ENCODE measurements around the gene KCNH3.
"Not testable (repeated sequence)": the region's sequence is repeated elsewhere in the genome, so short reads cannot be mapped to it uniquely, and the experiment has no call there.

Gene KCNH3

GRCh38 chr12:49527361-49528130 is 11.3 kb upstream of the KCNH3 start:
- DNase-seq = no peak

DNA sequence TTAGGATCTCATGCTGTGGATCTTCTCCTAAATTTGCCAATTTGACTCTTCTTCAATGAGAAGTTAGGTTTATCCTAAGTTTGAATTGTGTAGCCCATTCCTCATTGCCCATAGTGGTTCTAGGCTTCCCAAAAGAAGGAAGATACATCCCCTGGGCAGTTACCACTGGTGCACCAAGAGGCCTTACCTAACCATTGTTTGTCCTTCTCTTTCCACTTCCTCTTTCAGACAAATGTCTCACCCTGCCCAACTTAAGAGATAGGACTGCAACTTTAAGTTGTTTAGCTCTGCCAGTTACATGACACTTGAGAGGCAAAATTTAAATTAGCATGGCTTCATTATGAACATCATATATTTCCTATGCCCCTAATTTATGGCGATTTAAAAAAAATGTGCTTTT is 9.4 kb upstream of the KCNH3 start:
- no peak for DNase-seq

- DNase-seq = no peak
Observed at GRCh38 chr12:49531745-49532144, 7.1 kb upstream of the KCNH3 start.

DNA sequence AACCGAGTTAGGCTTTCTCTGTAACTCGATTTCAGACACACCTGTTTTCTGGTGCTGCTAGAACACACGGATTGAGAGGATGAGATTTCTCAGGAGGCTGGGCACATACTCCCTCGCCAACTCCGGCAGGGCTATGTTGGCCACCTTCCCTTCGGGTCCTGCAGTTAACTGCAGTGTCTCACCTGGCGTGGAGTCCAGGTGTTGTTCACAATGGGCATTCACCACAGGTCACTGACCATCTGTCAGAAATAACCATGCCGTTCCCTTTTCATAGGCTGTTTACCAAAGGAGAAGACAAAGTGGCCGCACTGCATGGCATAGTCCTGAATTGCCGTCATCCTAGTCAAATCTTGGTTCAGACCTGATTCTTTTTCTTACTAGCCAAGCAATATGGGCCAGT is 5.5 kb upstream of the KCNH3 start:
- no peak for DNase-seq

GRCh38 chr12:49534122-49534521 is 4.7 kb upstream of the KCNH3 start:
- not testable (repeated sequence) for DNase-seq

- no peak for DNase-seq
Observed at GRCh38 chr12:49534731-49535278, 4.0 kb upstream of the KCNH3 start.

DNA sequence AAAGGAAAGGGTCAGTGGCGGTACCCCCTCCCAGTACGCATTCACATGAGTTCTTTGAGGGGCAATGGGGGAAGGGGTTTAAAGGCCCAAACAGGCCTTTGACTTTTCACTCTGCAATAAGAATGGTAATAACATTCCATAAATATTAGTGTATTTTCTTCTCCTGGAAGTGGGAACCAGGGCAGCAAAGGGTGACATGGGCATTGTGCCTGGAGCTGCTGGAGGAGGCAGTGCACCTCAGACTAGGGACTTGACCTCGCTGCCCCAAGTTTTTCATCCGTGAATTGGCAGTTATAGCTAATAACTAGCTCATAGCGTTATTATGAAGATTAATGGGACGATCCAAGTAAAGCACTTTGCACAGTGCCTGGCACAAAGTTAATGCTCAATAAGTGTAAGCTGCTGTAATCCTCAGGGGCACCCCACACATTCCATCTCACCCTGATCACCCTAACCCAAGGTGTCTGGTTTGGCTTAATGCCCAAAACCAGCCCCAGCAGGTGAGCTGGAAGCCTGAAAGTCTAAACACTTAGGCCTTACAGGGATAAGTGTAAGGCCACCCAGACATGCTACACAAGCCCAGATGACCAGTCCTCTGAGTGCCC is 2.8 kb upstream of the KCNH3 start:
- DNase-seq = no peak

DNA sequence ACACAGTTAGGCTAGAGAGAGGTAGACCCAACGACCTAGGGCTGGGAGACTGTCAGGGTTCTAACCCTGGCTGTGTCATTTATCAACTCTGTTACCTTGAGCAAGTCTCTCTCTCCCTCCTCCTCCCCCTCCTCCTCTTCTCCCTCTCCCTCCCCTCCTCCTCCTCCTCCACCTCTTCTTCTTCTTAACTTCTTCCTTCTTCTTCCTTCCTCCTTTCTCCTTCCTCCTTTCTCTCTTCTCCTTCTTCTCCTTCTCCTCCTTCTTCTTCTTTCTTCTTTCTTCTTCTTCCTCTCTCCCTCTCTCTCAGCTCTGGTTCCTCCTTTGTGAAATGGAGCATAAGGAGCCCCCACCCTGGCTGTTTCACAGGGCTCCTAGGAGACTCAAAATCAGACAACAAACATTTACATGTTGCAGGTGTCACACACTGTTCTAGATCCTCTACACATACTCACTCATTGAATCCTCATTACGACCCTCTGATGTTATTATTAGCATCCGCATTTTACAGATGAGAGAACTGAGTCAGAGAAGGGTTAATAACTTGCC is 2.2 kb upstream of the KCNH3 start:
- DNase-seq = no peak

- no peak for DNase-seq
Observed at GRCh38 chr12:49537231-49537751, 1.5 kb upstream of the KCNH3 start.

DNA sequence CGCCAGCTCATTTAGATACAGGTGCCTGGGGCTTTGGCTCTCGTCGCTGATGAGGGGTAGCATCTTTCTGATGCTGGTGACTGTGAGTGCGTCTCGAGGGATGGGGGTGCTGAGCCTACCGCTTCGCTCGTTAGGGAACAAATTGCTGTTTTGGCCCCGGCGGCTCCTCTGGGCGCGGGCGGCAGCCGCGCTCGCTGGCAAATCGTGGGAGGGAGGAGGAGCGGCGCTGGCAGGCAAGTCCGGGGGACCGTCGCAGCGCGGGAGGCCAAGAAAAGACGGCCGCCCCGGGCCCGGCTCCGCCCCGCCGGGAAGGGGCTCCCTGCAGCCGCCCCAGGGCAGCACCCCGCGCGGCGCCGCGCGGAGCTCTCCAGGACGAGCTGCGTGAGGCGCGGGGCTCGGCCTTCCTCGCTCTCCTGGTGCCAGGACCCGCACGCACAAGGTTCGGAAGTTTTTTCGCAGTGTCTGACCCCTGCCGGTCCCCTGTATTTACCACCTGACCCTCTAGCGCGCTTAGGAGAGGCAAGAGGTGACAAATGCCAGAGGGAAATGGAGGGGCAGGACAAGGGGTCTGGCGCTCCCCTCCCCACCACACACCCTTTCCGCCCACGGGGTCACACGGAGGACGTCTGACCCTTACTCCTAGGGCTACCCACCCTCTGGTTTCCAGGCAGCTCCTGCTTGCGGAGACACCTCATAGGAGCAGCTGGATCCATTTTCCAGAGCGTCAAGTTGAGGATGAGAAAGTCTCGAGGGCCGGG is 899 bp upstream of the KCNH3 start:
- peak; percentile 54 for DNase-seq

DNA sequence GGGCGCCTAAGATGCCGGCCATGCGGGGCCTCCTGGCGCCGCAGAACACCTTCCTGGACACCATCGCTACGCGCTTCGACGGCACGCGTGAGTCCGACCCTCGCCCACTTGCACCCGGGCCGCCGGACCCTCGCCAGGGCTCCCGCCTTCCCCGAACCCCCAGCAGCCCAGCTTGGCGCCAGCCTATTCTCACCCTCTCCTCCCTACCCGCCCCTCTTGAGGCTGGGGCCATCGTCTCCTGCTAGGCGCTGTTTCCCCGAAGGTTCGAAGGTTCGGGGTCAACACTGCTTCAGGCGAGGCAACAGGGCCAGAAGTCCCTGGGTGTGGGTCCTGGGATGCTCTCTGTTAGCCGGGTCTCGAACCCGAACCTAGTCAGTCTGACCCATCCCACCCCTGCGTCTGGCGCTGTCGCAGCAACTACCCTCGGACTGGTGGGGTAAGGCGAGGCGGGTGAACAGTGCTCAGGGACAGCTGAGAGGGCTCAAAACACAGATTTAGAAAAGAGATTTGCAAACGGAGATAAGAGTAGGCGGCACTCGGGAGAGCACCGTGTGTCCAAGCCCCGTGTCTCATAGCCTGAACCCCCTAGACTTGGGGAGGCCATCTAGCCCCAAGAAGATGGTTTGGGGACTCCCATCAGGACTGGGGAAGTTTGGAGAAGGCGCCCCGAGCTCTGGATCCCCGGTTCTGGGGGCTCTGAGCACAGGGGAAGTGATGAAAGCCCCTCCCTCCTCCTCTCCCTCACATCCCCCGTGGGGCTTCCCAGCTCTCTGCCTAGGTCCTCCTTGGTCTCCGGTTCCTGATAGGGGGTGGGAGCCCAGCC is 787 bp downstream of the KCNH3 start:
- DNase-seq = no peak

GRCh38 chr12:49540229-49541139 is 1.7 kb downstream of the KCNH3 start:
- DNase-seq = no peak

- no peak for DNase-seq
Observed at GRCh38 chr12:49541140-49541861, 2.5 kb downstream of the KCNH3 start.

DNA sequence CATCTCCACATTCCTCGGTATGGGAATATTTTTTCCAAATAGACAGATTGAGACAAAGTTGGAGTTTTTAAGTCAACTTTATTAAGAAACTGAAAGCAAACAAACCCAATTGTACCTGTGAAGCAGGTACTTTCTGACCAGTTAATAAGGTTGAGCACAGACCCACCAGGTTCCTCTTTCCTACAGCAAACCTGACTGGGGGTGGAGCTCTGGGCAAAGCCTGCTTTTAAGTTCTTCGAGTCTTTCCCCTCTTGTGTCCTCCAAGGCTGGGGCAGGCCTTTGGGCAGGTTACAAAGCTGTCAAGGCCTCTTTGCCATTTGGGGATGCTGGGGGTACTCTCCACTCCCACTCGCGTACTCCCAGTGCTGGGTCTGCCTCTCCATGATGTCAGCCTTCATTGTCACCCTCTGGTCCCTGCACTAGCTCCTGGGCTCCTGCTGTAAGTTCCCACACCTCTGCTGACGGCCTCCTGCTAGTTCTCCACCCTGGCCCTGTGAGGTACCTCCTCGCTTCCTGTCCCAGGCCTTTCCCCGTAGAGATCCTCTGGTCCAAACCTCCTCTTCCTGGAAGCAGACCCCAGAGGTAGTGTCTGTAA is 3.2 kb downstream of the KCNH3 start:
- no peak for DNase-seq

DNA sequence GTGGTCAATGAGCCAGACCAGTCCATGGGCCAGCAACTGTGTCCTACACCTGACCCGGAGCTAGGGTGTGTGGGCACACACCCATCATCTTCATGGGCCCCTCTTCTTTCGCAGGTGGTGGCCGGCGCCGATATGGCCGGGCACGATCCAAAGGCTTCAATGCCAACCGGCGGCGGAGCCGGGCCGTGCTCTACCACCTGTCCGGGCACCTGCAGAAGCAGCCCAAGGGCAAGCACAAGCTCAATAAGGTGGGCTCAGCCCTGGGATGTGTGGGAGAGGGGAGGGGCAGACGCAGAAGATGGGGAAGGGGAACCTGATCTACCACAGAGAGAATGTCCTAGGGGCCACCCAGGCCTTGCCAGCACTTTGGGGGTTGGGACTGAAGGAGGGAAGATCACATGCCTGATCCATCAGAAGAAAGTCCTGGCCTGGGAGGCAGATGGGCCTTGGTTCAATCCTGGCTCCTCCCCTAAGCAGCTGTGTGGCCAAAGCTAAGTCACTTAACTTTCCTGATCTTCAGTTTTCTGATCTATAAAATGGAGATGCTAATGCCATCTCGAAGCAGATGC is 3.8 kb downstream of the KCNH3 start:
- no peak for DNase-seq

DNA sequence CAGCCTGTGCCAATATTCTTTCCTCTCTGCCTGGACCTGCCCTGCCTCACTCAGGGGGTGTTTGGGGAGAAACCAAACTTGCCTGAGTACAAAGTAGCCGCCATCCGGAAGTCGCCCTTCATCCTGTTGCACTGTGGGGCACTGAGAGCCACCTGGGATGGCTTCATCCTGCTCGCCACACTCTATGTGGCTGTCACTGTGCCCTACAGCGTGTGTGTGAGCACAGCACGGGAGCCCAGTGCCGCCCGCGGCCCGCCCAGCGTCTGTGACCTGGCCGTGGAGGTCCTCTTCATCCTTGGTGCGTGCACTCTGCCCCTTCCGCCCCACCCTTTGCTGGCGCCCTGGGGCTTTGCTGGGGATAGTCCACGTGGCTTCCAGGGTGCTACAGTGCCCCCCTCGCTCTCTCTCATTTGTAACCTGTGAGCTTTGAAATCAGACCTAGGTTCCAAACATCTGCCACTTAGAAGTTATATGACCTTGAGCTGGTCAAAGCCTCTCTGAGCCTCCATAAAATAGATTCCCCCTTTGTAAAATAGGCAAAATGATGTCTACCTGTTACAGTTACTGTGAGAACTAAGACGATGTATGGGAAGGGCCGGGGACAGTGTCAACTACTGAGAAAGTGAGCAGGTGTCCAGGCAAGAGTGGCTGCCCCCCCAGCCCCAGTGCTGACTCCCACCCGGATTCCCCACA is 4.5 kb downstream of the KCNH3 start:
- no peak for DNase-seq

GRCh38 chr12:49543914-49544815 is 5.3 kb downstream of the KCNH3 start:
- no peak for DNase-seq

- DNase-seq = no peak
Observed at GRCh38 chr12:49545815-49546214, 7.0 kb downstream of the KCNH3 start.

All from activated naive CD4-positive, alpha-beta T cell treated with Interleukin-2 at 50 U/mL for 16 hours (primary cell).